ENCODE data around the gene TIMM23B. TPM values are rescaled to one million over a fixed set of nuclear protein-coding genes. Genes with fewer than 3 reads are reported as not detected.
"Not testable (repeated sequence)": the region's sequence is repeated elsewhere in the genome, so short reads cannot be mapped to it uniquely, and the experiment has no call there.

The TIMM23B gene
- total RNA-seq, result 10 to 100 TPM; 17.2 to 33.4 (median 19.0) TPM

DNA sequence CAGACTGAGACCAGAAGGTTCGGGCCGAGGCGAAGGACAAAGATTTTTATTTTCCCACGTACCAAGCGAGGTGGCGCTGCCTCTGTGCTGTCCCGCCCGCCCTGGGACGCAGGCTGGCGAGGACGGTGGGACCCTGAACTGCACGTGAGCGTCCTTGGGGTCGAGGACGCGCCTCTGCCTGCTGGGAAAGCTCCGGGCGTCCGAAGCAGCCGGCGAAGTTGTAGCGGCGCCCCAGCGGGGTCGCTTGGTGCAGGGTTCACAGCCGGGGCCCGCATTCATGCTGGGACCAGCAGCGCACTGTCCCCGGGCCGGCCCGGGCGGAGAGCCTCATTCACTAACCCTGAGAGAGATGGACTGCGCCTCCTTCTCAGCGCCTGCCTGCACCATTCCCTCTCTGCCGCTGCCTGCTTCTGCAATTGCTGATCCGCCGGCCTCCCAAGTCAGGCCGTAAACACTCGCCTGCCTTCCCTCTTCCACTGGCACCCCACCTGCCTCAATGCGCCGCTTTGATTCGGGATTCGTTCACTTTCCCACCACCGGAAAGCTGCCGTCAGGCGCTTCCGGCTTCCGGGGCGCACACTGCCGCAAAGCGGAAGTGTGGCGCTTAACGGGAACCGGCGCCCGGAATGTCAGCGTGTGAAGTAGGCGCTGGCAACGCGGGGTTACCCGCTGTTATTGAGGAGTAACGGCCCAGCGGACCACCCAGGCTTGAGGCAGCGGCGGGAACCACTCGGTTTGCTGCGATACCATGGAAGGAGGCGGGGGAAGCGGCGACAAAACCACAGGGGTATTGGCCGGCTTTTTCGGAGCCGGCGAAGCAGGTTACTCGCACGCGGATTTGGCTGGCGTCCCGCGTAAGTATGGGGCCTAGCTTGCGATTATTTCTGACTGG lies at the start of gene TIMM23B, which contains the start of gene PARG:
TSS of gene TIMM23B (plus strand) at position 607 of the 892 bp plus-strand sequence. CDS start at position 749, 142 bp downstream.
TSS of gene PARG (minus strand) at position 581 of the 892 bp plus-strand sequence. CDS start at position 279, 302 bp downstream.
- Histone ChIP-seq H3K4me1 (peaks cover 25 to 26% of the 10 kb centered on the region in 2 donors), H3K27ac (peak within 1 kb of the TSS; percentile 91 to 93 (median 92)), H3K4me3 (peak within 1 kb of the TSS; percentile 84 to 91 (median 88))
- TF ChIP-seq POLR2A (IDR thresholded peaks at IDR 0.05), result peak; percentile 62 to 78
- peak; percentile 93 to 94 for ATAC-seq
- in situ Hi-C loops (cut with MboI; ENCODE audit: low sequenced_read_pairs in 4 of 4); H3K27me3 ChIP-seq; H3K36me3 ChIP-seq; H3K9me3 ChIP-seq: not testable (repeated sequence)
- DNase-seq, result peak; percentile 58 to 75
- intact Hi-C loops (cut with DNase I; ENCODE audit: low total_unique reads), result loop anchor here (5.0 kb wide), 1 partner anchor 681 kb away; the partner anchor contains the start of gene SGMS1

- ATAC-seq; H3K4me1 ChIP-seq; in situ Hi-C loops (cut with MboI; ENCODE audit: low sequenced_read_pairs in 4 of 4): not testable (repeated sequence)
Observed at GRCh38 chr10:49899999-49900398, 41.9 kb upstream of the TIMM23B start.

GRCh38 chr10:49900406-49900805 lies 41.4 kb upstream of the TIMM23B start:
- H3K27ac ChIP-seq; H3K9me3 ChIP-seq; H3K27me3 ChIP-seq; ATAC-seq; intact Hi-C loops (cut with DNase I; ENCODE audit: low total_unique reads); H3K4me1 ChIP-seq; H3K36me3 ChIP-seq; DNase-seq; in situ Hi-C loops (cut with MboI; ENCODE audit: low sequenced_read_pairs in 4 of 4); H3K4me3 ChIP-seq: not testable (repeated sequence)

More at GRCh38 chr10:49899999-49900398, 41.9 kb upstream of the TIMM23B start:
- H3K27me3 ChIP-seq; H3K4me3 ChIP-seq; H3K27ac ChIP-seq; H3K36me3 ChIP-seq; DNase-seq; intact Hi-C loops (cut with DNase I; ENCODE audit: low total_unique reads); H3K9me3 ChIP-seq: not testable (repeated sequence)

DNA sequence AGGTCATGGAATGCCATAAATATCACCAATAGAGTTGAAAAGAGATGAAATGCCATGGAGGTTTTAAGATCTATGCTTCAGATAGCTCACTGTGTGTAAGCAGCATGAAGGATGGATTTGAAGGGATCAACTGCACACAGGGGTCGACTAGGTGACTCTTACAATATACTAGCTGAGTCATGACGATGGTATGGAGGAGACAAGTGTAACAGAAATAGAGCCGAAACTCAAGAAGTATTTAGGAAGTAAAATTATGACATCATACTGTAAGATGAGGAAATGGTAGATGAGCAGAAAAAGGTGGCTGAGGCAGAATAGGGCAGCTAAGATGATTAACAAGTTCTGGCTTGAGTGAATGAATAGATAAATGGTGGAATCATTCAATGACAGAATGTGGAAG lies 38.0 kb upstream of the TIMM23B start:
- intact Hi-C loops (cut with DNase I; ENCODE audit: low total_unique reads); H3K9me3 ChIP-seq; H3K4me3 ChIP-seq; H3K27me3 ChIP-seq; ATAC-seq; H3K27ac ChIP-seq; H3K36me3 ChIP-seq; in situ Hi-C loops (cut with MboI; ENCODE audit: low sequenced_read_pairs in 4 of 4); DNase-seq; H3K4me1 ChIP-seq: not testable (repeated sequence)

DNA sequence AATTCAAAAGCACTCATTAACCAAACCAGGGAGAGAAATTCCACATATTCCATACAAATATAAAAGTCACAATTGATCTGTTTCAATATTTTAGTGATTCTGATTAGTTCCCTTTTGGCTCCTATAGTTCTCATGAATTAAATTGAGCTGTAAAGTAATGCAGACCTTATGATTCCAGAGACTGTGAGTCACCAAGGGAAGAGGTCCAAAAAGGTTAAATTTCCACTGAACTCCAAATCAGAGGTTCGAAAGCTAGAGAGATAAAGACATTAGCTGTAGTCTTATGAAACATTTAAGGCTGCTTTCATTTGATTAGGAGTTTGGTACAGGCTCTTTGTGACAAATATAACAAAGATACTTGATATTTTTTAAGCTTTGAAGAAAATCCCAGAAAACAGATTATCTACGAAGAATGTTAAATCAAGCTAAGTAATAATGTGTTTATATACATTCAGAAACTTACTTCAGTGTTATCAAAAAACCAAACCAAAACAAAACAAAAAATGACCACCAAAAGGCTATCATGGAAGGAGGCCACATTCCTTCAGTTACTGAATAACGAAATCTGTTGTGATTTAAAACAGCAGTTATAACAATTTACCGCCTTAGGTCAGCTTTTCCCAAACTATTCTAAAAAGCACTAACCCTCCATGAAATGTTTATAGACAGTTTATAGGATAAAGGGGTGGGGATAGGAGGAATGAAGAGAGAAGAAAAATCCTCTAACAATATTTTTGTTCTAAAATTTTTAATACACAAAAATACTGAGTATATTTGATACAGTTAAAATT lies 33.4 kb upstream of the TIMM23B start:
- H3K9me3 ChIP-seq; in situ Hi-C loops (cut with MboI; ENCODE audit: low sequenced_read_pairs in 4 of 4); H3K4me1 ChIP-seq; H3K27me3 ChIP-seq; H3K36me3 ChIP-seq; H3K4me3 ChIP-seq; DNase-seq; ATAC-seq; intact Hi-C loops (cut with DNase I; ENCODE audit: low total_unique reads); H3K27ac ChIP-seq: not testable (repeated sequence)

GRCh38 chr10:49910295-49910694 lies 31.6 kb upstream of the TIMM23B start:
- H3K4me3 ChIP-seq; H3K9me3 ChIP-seq; H3K27me3 ChIP-seq; H3K36me3 ChIP-seq; DNase-seq; in situ Hi-C loops (cut with MboI; ENCODE audit: low sequenced_read_pairs in 4 of 4); ATAC-seq; intact Hi-C loops (cut with DNase I; ENCODE audit: low total_unique reads); H3K4me1 ChIP-seq; H3K27ac ChIP-seq: not testable (repeated sequence)

DNA sequence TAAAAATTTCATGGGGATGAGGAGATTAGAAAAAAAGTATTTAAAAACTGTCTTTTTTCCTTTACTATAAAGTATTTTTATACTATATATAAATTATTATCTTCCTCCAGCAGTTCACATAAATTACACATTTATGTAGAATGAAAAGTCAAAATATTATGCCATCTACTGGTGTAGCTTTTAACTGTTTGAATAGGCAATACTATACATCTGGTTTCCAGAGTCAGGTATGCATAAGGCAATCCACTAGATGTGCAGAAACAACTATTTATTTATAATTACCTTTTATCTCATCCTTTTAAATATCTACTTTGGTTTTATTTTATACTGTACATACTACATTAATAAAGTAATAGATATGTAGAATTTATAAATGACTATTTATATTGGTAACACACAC lies 25.4 kb upstream of the TIMM23B start:
- DNase-seq; ATAC-seq; H3K4me3 ChIP-seq; H3K4me1 ChIP-seq; H3K27ac ChIP-seq; intact Hi-C loops (cut with DNase I; ENCODE audit: low total_unique reads); in situ Hi-C loops (cut with MboI; ENCODE audit: low sequenced_read_pairs in 4 of 4); H3K27me3 ChIP-seq; H3K9me3 ChIP-seq; H3K36me3 ChIP-seq: not testable (repeated sequence)

DNA sequence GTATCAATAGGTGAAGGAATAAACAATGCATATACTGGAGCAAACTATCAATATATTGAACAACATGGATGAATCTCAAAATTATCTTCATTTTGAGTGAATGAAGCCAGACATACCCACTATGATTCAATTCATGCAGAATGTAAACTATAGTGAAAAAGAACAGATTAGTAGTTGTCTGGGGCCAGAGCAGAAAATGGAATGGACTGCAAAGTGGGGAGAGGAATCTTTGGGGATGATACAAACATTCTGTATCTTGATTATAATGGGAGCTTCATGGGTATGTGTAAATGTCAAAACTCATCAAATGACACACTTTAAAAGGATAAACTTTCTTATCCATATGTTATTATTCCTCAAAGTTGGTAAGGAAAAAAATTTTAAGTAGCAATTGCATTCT lies 23.9 kb upstream of the TIMM23B start:
- H3K9me3 ChIP-seq; ATAC-seq; H3K27ac ChIP-seq; H3K27me3 ChIP-seq; in situ Hi-C loops (cut with MboI; ENCODE audit: low sequenced_read_pairs in 4 of 4); H3K36me3 ChIP-seq; H3K4me1 ChIP-seq; H3K4me3 ChIP-seq; DNase-seq; intact Hi-C loops (cut with DNase I; ENCODE audit: low total_unique reads): not testable (repeated sequence)

GRCh38 chr10:49922041-49922440 lies 19.8 kb upstream of the TIMM23B start:
- ATAC-seq; H3K27ac ChIP-seq; H3K27me3 ChIP-seq; H3K4me3 ChIP-seq; H3K4me1 ChIP-seq; DNase-seq; H3K9me3 ChIP-seq; in situ Hi-C loops (cut with MboI; ENCODE audit: low sequenced_read_pairs in 4 of 4); intact Hi-C loops (cut with DNase I; ENCODE audit: low total_unique reads): not testable (repeated sequence)
- peaks cover 0 to 10% of the 10 kb centered on the region in 2 donors for H3K36me3 ChIP-seq

- ATAC-seq; intact Hi-C loops (cut with DNase I; ENCODE audit: low total_unique reads): not testable (repeated sequence)
Observed at GRCh38 chr10:49923572-49923971, 18.3 kb upstream of the TIMM23B start.

DNA sequence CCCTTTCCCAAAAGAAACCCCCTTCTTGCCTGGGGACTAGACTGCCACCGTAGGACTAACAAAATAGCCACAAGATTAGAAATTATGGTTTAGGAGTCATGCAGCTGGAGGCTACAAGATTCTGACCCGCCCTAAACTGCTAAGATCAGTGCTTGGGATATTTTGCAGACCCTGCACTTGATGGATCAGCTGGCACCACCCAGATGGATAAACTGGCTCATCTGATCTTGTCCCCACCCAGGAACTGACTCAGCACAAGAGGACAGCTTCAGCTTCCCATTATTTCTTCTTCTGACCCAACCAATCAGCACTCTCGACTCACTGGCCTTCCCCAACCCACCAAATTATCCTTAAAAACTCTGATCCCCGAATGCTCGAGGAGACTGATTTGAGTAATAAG lies 10.6 kb upstream of the TIMM23B start:
- ATAC-seq; intact Hi-C loops (cut with DNase I; ENCODE audit: low total_unique reads): not testable (repeated sequence)

More at GRCh38 chr10:49923572-49923971, 18.3 kb upstream of the TIMM23B start:
- H3K9me3 ChIP-seq; H3K4me1 ChIP-seq; DNase-seq; in situ Hi-C loops (cut with MboI; ENCODE audit: low sequenced_read_pairs in 4 of 4); H3K4me3 ChIP-seq; H3K27me3 ChIP-seq; H3K27ac ChIP-seq: not testable (repeated sequence)
- H3K36me3 ChIP-seq, result peaks cover 0 to 11% of the 10 kb centered on the region in 2 donors

More for the DNA sequence above, 10.6 kb upstream of the TIMM23B start:
- H3K27ac ChIP-seq; H3K4me3 ChIP-seq; in situ Hi-C loops (cut with MboI; ENCODE audit: low sequenced_read_pairs in 4 of 4); H3K4me1 ChIP-seq; H3K9me3 ChIP-seq; H3K36me3 ChIP-seq; H3K27me3 ChIP-seq; DNase-seq: not testable (repeated sequence)
